Activated CD4-positive, alpha-beta T cell treated with anti-CD3 and anti-CD28 coated beads, Interleukin-2, amount 10 ng/mL, durations not matched to agents 24 days and 14 days (primary cell): ENCODE data around the gene HSP90B1. TPM values are rescaled to one million over a fixed set of nuclear protein-coding genes. Genes with fewer than 3 reads are reported as not detected.

Experiments used
- DNase-seq: peaks from one replicate; pipeline ENCODE4 v3.0.0; 2022
- H3K27ac Mint-ChIP-seq: one replicate; pipeline ENCODE4 v1.8.0; 2022; ENCODE audit warnings: mild to moderate bottlenecking, mixed read lengths
- H3K27me3 Mint-ChIP-seq: one replicate; pipeline ENCODE4 v1.8.0; 2022; ENCODE audit warnings: mixed read lengths
- H3K36me3 Mint-ChIP-seq: one replicate; pipeline ENCODE4 v1.8.0; 2022; ENCODE audit warnings: low read depth, mild to moderate bottlenecking, mixed read lengths
- H3K4me1 Mint-ChIP-seq: one replicate; pipeline ENCODE4 v1.8.0; 2021; ENCODE audit warnings: mixed read lengths
- H3K4me3 Mint-ChIP-seq: one replicate; pipeline ENCODE4 v1.8.0; 2022; ENCODE audit warnings: mild to moderate bottlenecking, moderate library complexity, mixed read lengths
- H3K9me3 Mint-ChIP-seq: one replicate; pipeline ENCODE4 v1.8.0; 2021; ENCODE audit warnings: mixed read lengths
- intact Hi-C: fragments of 100-400 bp; cut with micrococcal nuclease; formaldehyde crosslinking; loops from one replicate; pipeline ENCODE4 v1.15.1; 2023
- total RNA-seq: library from RNA; stranded (reverse); gene quantifications from 2 replicates; pipeline ENCODE4 v1.2.3, GENCODE V29; 2022

The HSP90B1 gene
- total RNA-seq, 1 donor from 2014 or later = 449 TPM

GRCh38 chr12:103947871-103948555, 17.8 kb downstream of the HSP90B1 start:
- DNase-seq = no peak
- H3K27me3 Mint-ChIP-seq = no peaks in the 10 kb centered on the region
- peak overlapping the region; percentile 75 for H3K27ac Mint-ChIP-seq
- H3K36me3 Mint-ChIP-seq = peaks cover 81% of the 10 kb centered on the region
- peaks cover 31% of the 10 kb centered on the region for H3K4me1 Mint-ChIP-seq
- no peaks in the 10 kb centered on the region for H3K9me3 Mint-ChIP-seq
- H3K4me3 Mint-ChIP-seq = no peak overlapping the region
- intact Hi-C loops = loop anchor here (1.0 kb wide), 1 partner anchor 17 kb away; no protein-coding TSS in a partner anchor

DNA sequence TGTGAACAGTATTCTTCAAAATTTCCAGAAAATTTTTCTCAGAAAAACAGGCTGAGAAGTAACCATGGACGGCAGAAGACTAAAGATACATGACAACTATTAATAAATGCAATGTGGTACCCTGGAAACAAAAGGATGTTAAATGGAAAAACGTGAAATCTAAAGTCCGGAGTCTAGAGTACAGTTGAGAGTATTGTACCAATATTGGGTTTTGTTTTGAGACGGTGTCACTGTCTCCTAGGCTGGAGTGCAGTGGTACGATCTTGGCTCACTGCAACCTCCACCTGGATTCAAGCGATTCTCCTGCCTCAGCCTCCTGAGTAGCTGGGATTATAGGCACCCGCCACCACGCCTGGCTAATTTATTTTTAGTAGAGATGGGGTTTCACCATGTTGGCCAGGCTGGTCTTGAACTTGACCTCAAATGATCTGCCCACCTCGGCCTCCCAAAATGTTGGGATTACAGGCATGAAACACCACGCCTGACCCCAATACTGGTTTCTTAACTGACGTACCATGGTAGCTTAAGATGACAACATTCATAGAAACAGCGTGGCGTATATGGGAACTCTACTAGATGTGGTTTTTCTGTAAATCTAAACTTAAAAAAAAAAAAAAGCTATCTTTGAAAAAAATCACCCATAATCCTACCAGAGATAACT, 18.7 kb downstream of the HSP90B1 start:
- Mint-ChIP-seq H3K36me3 (peaks cover 81% of the 10 kb centered on the region), H3K4me3 (no peak overlapping the region), H3K27ac (no peak overlapping the region), H3K9me3 (no peaks in the 10 kb centered on the region), H3K4me1 (peaks cover 29% of the 10 kb centered on the region), H3K27me3 (no peaks in the 10 kb centered on the region)
- DNase-seq = no peak
- intact Hi-C loops = no loop called here

DNA sequence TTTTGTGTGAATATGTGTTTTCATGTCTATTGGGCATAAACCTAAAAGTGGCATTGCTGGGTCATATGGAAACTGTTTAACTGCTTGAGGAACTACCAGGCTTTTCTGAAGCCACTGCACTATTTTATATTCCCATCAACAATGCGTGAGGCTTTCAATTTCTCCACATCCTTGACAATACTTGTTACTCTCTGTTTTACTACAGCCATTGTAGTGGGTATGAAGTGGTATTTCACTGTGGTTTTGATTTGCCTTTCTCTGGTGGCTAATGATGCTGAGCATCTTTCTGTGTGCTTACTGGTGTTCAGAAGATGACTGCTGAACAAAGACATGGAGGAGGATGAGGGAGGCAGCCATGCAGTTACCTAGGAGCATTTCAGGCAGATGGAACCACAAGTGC, 22.3 kb downstream of the HSP90B1 start:
- H3K4me1 Mint-ChIP-seq = peaks cover 32% of the 10 kb centered on the region
- intact Hi-C loops = loop anchor here (1.0 kb wide), 1 partner anchor 22 kb away; the partner anchor contains the start of gene HSP90B1
- peak overlapping the region; percentile 82 for H3K27ac Mint-ChIP-seq
- H3K9me3 Mint-ChIP-seq = no peaks in the 10 kb centered on the region
- no peaks in the 10 kb centered on the region for H3K27me3 Mint-ChIP-seq
- no peak for DNase-seq
- H3K36me3 Mint-ChIP-seq = peaks cover 68% of the 10 kb centered on the region
- peak overlapping the region; percentile 31 for H3K4me3 Mint-ChIP-seq

DNA sequence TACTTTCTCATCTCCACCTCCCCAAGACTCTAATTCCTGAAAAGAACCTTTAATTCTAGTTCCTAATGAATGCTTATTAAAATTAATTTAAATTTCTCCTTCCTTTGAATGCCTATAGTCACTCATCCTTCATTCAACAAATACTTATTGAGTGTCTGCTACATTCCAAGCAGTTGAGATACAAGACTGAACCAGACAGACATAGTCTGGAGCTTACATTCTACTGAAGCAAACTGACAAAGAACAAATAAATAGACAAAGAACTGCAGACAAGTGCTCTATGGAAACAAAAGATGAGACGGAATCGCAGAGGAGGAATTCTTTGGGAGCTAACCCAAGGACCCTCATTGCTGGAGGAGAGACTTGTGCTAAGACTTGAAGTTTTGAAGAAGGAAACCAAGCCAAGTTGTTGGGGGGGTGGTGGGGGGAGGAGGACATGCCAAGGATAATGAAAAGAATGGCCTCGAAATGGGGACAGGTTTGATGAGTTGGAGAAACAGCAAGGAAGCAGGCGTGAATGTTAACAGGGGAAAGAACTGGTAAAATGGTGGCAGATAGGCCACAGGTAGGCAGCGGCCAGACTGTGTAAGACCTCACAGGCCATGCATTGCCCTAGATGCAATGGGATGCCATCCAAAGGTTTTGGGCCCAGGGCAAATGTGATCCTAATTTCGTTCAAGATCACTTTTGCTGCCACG, 25.8 kb downstream of the HSP90B1 start:
- DNase-seq = no peak
- no peaks in the 10 kb centered on the region for H3K9me3 Mint-ChIP-seq
- H3K27ac Mint-ChIP-seq = peak overlapping the region; percentile 97

GRCh38 chr12:103956509-103957027, 26.4 kb downstream of the HSP90B1 start:
- Mint-ChIP-seq H3K9me3 (no peaks in the 10 kb centered on the region), H3K4me1 (peaks cover 25% of the 10 kb centered on the region), H3K4me3 (peak overlapping the region; percentile 96), H3K27ac (peak overlapping the region; percentile 97), H3K36me3 (peaks cover 34% of the 10 kb centered on the region), H3K27me3 (no peaks in the 10 kb centered on the region)
- no peak for DNase-seq
- intact Hi-C loops = loop anchor here (1.0 to 5.0 kb wide), 3 partner anchors 9 to 346 kb away; partner anchors contain the start of genes EID3, HSP90B1 and TDG

More for the DNA sequence above, 25.8 kb downstream of the HSP90B1 start:
- H3K27me3 Mint-ChIP-seq = no peaks in the 10 kb centered on the region
- peaks cover 36% of the 10 kb centered on the region for H3K36me3 Mint-ChIP-seq
- peaks cover 25% of the 10 kb centered on the region for H3K4me1 Mint-ChIP-seq
- intact Hi-C loops = loop anchor here (5.0 kb wide), 1 partner anchor 346 kb away; the partner anchor contains the start of gene EID3
- H3K4me3 Mint-ChIP-seq = peak overlapping the region; percentile 96

GRCh38 chr12:103957865-103958388, 27.7 kb downstream of the HSP90B1 start:
- Mint-ChIP-seq H3K27ac (peak overlapping the region; percentile 97), H3K4me3 (peak overlapping the region; percentile 96), H3K27me3 (no peaks in the 10 kb centered on the region), H3K4me1 (peaks cover 21% of the 10 kb centered on the region), H3K9me3 (no peaks in the 10 kb centered on the region), H3K36me3 (peaks cover 23% of the 10 kb centered on the region)
- DNase-seq = no peak
- intact Hi-C loops = loop anchor here (1.0 to 5.0 kb wide), 3 partner anchors 7 to 344 kb away; partner anchors contain the start of genes EID3, HSP90B1 and TDG

DNA sequence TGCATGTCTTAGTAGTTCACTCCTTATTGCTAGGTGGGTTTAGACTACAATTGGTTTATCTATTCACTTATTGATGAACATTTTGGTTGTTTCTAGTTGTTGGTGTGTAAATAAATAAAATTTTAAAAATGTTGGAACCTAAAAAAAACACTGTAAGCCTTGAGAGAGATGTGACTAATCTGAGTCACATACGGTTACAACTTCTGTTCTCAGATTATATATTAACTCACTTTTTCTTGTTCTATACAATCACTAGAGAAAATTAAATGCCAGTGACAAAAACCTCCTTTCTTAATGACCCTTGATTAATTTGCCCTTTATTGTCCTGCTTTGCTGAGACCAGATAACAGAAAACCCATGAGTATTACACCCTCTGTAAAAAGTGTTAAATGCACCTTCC, 28.4 kb downstream of the HSP90B1 start:
- H3K36me3 Mint-ChIP-seq = peaks cover 18% of the 10 kb centered on the region
- no peak for DNase-seq
- H3K27ac Mint-ChIP-seq = peak overlapping the region; percentile 51
- peak overlapping the region; percentile 39 for H3K4me3 Mint-ChIP-seq
- peaks cover 20% of the 10 kb centered on the region for H3K4me1 Mint-ChIP-seq
- intact Hi-C loops = loop anchor here (5.0 kb wide), 1 partner anchor 344 kb away; the partner anchor contains the start of gene EID3
- H3K27me3 Mint-ChIP-seq = no peaks in the 10 kb centered on the region
- no peaks in the 10 kb centered on the region for H3K9me3 Mint-ChIP-seq

- H3K27me3 Mint-ChIP-seq = peaks cover 2% of the 10 kb centered on the region
Measured at GRCh38 chr12:103960616-103961227, 30.5 kb downstream of the HSP90B1 start.

DNA sequence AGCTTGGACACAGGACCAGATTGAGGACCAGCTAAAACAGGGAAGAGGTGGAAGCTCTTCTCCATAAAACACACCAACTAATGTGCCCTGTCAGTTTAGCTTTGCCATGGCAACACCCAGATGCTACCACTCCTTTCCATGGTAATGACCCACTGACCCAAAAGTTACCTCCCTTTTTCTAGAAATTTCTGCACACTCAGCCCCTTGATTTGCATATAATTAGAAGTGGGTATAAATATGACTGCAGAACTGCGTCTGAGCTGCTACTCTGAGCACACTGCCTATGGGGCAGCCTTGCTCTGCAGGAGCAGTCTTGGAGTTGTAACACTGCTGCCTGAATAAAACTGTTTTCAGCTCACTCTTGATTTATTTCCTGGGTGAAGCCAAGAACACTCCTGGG, 32.3 kb downstream of the HSP90B1 start:
- H3K27me3 Mint-ChIP-seq = peaks cover 2% of the 10 kb centered on the region
- H3K4me1 Mint-ChIP-seq = peaks cover 26% of the 10 kb centered on the region
- H3K9me3 Mint-ChIP-seq = no peaks in the 10 kb centered on the region
- H3K4me3 Mint-ChIP-seq = no peak overlapping the region
- no peak for DNase-seq
- intact Hi-C loops = no loop called here
- H3K27ac Mint-ChIP-seq = no peak overlapping the region
- peaks cover 9% of the 10 kb centered on the region for H3K36me3 Mint-ChIP-seq

More at GRCh38 chr12:103960616-103961227, 30.5 kb downstream of the HSP90B1 start:
- no peak for DNase-seq
- peaks cover 24% of the 10 kb centered on the region for H3K4me1 Mint-ChIP-seq
- no peak overlapping the region for H3K4me3 Mint-ChIP-seq
- H3K9me3 Mint-ChIP-seq = no peaks in the 10 kb centered on the region
- peaks cover 9% of the 10 kb centered on the region for H3K36me3 Mint-ChIP-seq
- intact Hi-C loops = no loop called here
- no peak overlapping the region for H3K27ac Mint-ChIP-seq

- H3K9me3 Mint-ChIP-seq = no peaks in the 10 kb centered on the region
- peaks cover 39% of the 10 kb centered on the region for H3K4me1 Mint-ChIP-seq
- H3K27ac Mint-ChIP-seq = peak overlapping the region; percentile 99
- intact Hi-C loops = loop anchor here (1.0 to 5.0 kb wide), 7 partner anchors 8 to 1272 kb away; partner anchors contain the start of genes APPL2, HCFC2, HSP90B1 and NFYB
- H3K4me3 Mint-ChIP-seq = peak overlapping the region; percentile 98
- peaks cover 2% of the 10 kb centered on the region for H3K27me3 Mint-ChIP-seq
- H3K36me3 Mint-ChIP-seq = peaks cover 26% of the 10 kb centered on the region
- no peak for DNase-seq
Measured at GRCh38 chr12:103964805-103965204, 34.6 kb downstream of the HSP90B1 start.

DNA sequence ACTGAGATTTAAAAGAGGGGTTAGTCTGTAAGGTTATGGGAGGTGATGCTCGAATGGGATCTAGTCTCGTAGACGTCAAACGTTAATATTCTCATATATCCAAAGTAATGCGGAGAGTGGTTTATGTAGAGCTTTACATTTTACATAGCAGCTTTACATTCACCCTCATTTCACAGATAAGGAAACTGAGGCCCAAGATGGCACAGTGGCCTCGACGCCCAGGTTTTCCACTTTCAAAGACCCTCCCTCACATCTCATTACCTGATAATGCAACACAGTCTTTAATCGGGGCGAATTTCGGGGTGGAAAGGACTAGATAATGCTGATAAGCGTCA, 35.0 kb downstream of the HSP90B1 start:
- H3K4me3 Mint-ChIP-seq = peak overlapping the region; percentile 98
- H3K9me3 Mint-ChIP-seq = no peaks in the 10 kb centered on the region
- no peak for DNase-seq
- peak overlapping the region; percentile 99 for H3K27ac Mint-ChIP-seq
- peaks cover 39% of the 10 kb centered on the region for H3K4me1 Mint-ChIP-seq
- H3K36me3 Mint-ChIP-seq = peaks cover 26% of the 10 kb centered on the region
- intact Hi-C loops = loop anchor here (1.0 to 5.0 kb wide), 7 partner anchors 8 to 1272 kb away; partner anchors contain the start of genes APPL2, HCFC2, HSP90B1 and NFYB
- peaks cover 2% of the 10 kb centered on the region for H3K27me3 Mint-ChIP-seq

GRCh38 chr12:103965590-103966504, 35.6 kb downstream of the HSP90B1 start, which contains the start of gene TDG:
TDG (plus strand) TSS chr12:103965872; CDS start chr12:103966038, 166 bp downstream.
- intact Hi-C loops = loop anchor here (1.0 to 5.0 kb wide), 10 partner anchors 9 to 1271 kb away; partner anchors contain the start of genes APPL2, HCFC2, HSP90B1 and NFYB
- Mint-ChIP-seq H3K4me1 (peaks cover 39% of the 10 kb centered on the region), H3K4me3 (peak within 1 kb of the TSS; percentile 98)

More at GRCh38 chr12:103965590-103966504, 35.6 kb downstream of the HSP90B1 start, which contains the start of gene TDG:
- peak within 1 kb of the TSS; percentile 99 for H3K27ac Mint-ChIP-seq
- H3K27me3 Mint-ChIP-seq = peaks cover 2% of the 10 kb centered on the region
- peak; percentile 99 for DNase-seq
- peaks cover 26% of the 10 kb centered on the region for H3K36me3 Mint-ChIP-seq
- no peaks in the 10 kb centered on the region for H3K9me3 Mint-ChIP-seq
